ENCODE data around the gene TBPL2.

The TBPL2 gene

DNA sequence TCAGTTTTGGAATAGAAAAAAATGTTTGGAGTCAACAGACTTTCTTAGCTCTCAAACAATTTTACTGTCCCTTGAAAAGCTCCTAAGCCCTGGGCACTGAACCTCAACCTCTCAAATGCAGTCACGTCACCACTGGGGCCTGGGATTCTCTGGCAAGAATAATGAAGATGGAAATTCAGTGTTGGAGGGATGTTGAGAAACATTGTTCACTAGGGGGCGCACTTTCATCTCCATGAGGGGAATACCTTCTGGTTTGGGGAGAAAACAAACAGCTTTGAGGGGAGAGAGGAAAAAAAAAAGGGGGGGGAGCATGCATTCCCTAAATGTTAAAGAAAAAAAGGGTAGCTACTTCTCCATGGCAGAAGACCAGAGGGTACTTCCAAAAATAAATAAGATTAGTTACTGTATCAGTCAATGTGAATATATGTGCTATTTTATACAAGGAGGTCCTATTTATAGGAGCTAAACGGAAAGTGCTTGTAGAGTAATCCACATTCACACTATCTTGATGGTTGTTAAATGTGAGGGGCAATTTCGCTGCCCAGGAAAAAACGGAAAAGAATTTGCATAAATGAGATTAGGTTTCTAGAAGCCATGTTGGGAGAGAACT lies 5.8 kb upstream of the TBPL2 start:
- no peaks in the 10 kb centered on the region for H3K27me3 ChIP-seq (ENCODE audit: control insufficient read depth, insufficient read depth, low read length)
- no peaks in the 10 kb centered on the region for H3K36me3 ChIP-seq (ENCODE audit: control insufficient read depth, insufficient read depth, low read length)
- DNase-seq (ENCODE audit: low read depth, low spot score), result peak; percentile 84
- no peaks in the 10 kb centered on the region for H3K4me1 ChIP-seq (ENCODE audit: control insufficient read depth, insufficient read depth, low read length)
- H3K27ac ChIP-seq (ENCODE audit: low read length), result no peak overlapping the region
- no peaks in the 10 kb centered on the region for H3K9me3 ChIP-seq (ENCODE audit: control insufficient read depth, insufficient read depth, low read length)
- WGBS (ENCODE audit: insufficient coverage, insufficient read length), result no CpG with 5 or more reads among the region's 5 CpGs
- no peak overlapping the region for H3K4me3 ChIP-seq (ENCODE audit: low read length)

GRCh38 chr14:55441286-55441685 lies 870 bp upstream of the TBPL2 start:
- H3K27me3 ChIP-seq (ENCODE audit: control insufficient read depth, insufficient read depth, low read length), result no peaks in the 10 kb centered on the region
- H3K9me3 ChIP-seq (ENCODE audit: control insufficient read depth, insufficient read depth, low read length), result no peaks in the 10 kb centered on the region
- H3K4me3 ChIP-seq (ENCODE audit: low read length), result no peak overlapping the region
- no peak for DNase-seq (ENCODE audit: low read depth, low spot score)
- no peaks in the 10 kb centered on the region for H3K36me3 ChIP-seq (ENCODE audit: control insufficient read depth, insufficient read depth, low read length)
- no peaks in the 10 kb centered on the region for H3K4me1 ChIP-seq (ENCODE audit: control insufficient read depth, insufficient read depth, low read length)
- no CpG with 5 or more reads among the region's 9 CpGs for WGBS (ENCODE audit: insufficient coverage, insufficient read length)
- no peak overlapping the region for H3K27ac ChIP-seq (ENCODE audit: low read length)

GRCh38 chr14:55438066-55438683 lies 2.2 kb downstream of the TBPL2 start:
- no peaks in the 10 kb centered on the region for H3K4me1 ChIP-seq (ENCODE audit: control insufficient read depth, insufficient read depth, low read length)
- WGBS (ENCODE audit: insufficient coverage, insufficient read length), result no CpG with 5 or more reads among the region's 10 CpGs
- H3K36me3 ChIP-seq (ENCODE audit: control insufficient read depth, insufficient read depth, low read length), result no peaks in the 10 kb centered on the region
- no peaks in the 10 kb centered on the region for H3K9me3 ChIP-seq (ENCODE audit: control insufficient read depth, insufficient read depth, low read length)
- no peak for DNase-seq (ENCODE audit: low read depth, low spot score)
- H3K27me3 ChIP-seq (ENCODE audit: control insufficient read depth, insufficient read depth, low read length), result no peaks in the 10 kb centered on the region
- no peak overlapping the region for H3K4me3 ChIP-seq (ENCODE audit: low read length)
- no peak overlapping the region for H3K27ac ChIP-seq (ENCODE audit: low read length)

- Histone ChIP-seq H3K4me3 (ENCODE audit: low read length) (no peak overlapping the region), H3K27ac (ENCODE audit: low read length) (no peak overlapping the region), H3K27me3 (ENCODE audit: control insufficient read depth, insufficient read depth, low read length) (no peaks in the 10 kb centered on the region), H3K9me3 (ENCODE audit: control insufficient read depth, insufficient read depth, low read length) (no peaks in the 10 kb centered on the region), H3K4me1 (ENCODE audit: control insufficient read depth, insufficient read depth, low read length) (no peaks in the 10 kb centered on the region), H3K36me3 (ENCODE audit: control insufficient read depth, insufficient read depth, low read length) (no peaks in the 10 kb centered on the region)
- no peak for DNase-seq (ENCODE audit: low read depth, low spot score)
- WGBS (ENCODE audit: insufficient coverage, insufficient read length), result no CpG with 5 or more reads among the region's 4 CpGs
These were observed 3.5 kb downstream of the TBPL2 start for GRCh38 chr14:55436931-55437330.

GRCh38 chr14:55436519-55436918 lies 3.9 kb downstream of the TBPL2 start:
- no peaks in the 10 kb centered on the region for H3K36me3 ChIP-seq (ENCODE audit: control insufficient read depth, insufficient read depth, low read length)
- WGBS (ENCODE audit: insufficient coverage, insufficient read length), result no CpG with 5 or more reads among the region's 4 CpGs

GRCh38 chr14:55434805-55435174 lies 5.6 kb downstream of the TBPL2 start:
- H3K9me3 ChIP-seq (ENCODE audit: control insufficient read depth, insufficient read depth, low read length), result no peaks in the 10 kb centered on the region
- H3K27me3 ChIP-seq (ENCODE audit: control insufficient read depth, insufficient read depth, low read length), result no peaks in the 10 kb centered on the region
- no peak overlapping the region for H3K27ac ChIP-seq (ENCODE audit: low read length)
- no CpG with 5 or more reads among the region's 3 CpGs for WGBS (ENCODE audit: insufficient coverage, insufficient read length)
- peaks cover 1% of the 10 kb centered on the region; the same call in 1 of the 2 replicates for H3K4me1 ChIP-seq (ENCODE audit: control insufficient read depth, insufficient read depth, low read length)
- H3K4me3 ChIP-seq (ENCODE audit: low read length), result no peak overlapping the region
- H3K36me3 ChIP-seq (ENCODE audit: control insufficient read depth, insufficient read depth, low read length), result no peaks in the 10 kb centered on the region
- DNase-seq (ENCODE audit: low read depth, low spot score), result no peak

More at GRCh38 chr14:55436519-55436918, 3.9 kb downstream of the TBPL2 start:
- Histone ChIP-seq H3K4me1 (ENCODE audit: control insufficient read depth, insufficient read depth, low read length) (no peaks in the 10 kb centered on the region), H3K27me3 (ENCODE audit: control insufficient read depth, insufficient read depth, low read length) (no peaks in the 10 kb centered on the region), H3K27ac (ENCODE audit: low read length) (no peak overlapping the region), H3K4me3 (ENCODE audit: low read length) (no peak overlapping the region), H3K9me3 (ENCODE audit: control insufficient read depth, insufficient read depth, low read length) (no peaks in the 10 kb centered on the region)
- no peak for DNase-seq (ENCODE audit: low read depth, low spot score)

DNA sequence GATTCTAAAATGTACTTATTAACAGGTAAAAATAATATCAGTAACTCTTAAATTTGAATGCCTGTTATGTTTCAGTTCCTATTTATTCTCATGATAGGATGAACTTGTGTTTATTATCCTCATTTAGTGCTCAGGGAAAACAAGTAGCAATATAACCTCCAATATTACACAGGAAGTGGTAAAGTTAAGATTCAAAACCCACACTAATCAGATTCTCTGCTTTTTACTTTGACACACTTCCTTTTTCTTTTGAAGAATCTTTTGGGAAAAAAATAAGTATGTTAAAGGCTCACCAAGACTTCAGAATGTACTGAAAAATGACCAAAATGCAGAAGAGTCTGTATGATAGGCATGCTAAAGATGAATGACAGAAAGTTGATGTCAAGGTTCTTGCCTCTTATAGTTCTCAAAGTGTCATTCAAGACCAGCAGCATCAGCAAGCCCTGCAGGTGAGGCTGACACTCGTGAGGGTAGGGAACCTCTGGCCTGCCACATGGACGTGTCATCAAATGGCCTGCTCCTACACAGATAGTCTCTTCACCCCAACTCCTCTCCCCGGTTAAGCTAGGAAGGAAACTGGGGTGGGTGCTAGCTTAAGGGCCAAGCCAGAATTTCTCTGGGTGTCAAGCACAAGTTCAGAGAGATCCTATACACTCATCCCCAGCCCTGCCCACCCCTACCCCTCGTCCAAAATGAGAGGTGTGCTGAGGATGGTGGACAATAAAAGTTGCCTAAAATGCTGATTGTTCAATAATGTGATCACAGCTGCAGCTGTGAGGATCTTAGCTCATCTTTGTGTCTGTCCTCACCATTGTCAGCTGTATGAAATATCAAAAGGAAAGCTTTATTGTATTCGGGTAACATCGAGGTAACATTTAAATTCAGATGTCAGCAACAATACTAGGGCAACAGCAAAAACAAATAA lies 6.3 kb downstream of the TBPL2 start:
- H3K9me3 ChIP-seq (ENCODE audit: control insufficient read depth, insufficient read depth, low read length), result no peaks in the 10 kb centered on the region
- no peak for DNase-seq (ENCODE audit: low read depth, low spot score)
- no peaks in the 10 kb centered on the region for H3K36me3 ChIP-seq (ENCODE audit: control insufficient read depth, insufficient read depth, low read length)
- H3K4me3 ChIP-seq (ENCODE audit: low read length), result no peak overlapping the region
- H3K27ac ChIP-seq (ENCODE audit: low read length), result no peak overlapping the region
- H3K27me3 ChIP-seq (ENCODE audit: control insufficient read depth, insufficient read depth, low read length), result no peaks in the 10 kb centered on the region
- WGBS (ENCODE audit: insufficient coverage, insufficient read length), result no CpG with 5 or more reads among the region's 6 CpGs
- peaks cover 2% of the 10 kb centered on the region; the same call in 1 of the 2 replicates for H3K4me1 ChIP-seq (ENCODE audit: control insufficient read depth, insufficient read depth, low read length)

GRCh38 chr14:55432628-55433027 lies 7.8 kb downstream of the TBPL2 start:
- Histone ChIP-seq H3K4me3 (ENCODE audit: low read length) (no peak overlapping the region), H3K9me3 (ENCODE audit: control insufficient read depth, insufficient read depth, low read length) (no peaks in the 10 kb centered on the region), H3K27ac (ENCODE audit: low read length) (no peak overlapping the region), H3K36me3 (ENCODE audit: control insufficient read depth, insufficient read depth, low read length) (no peaks in the 10 kb centered on the region), H3K27me3 (ENCODE audit: control insufficient read depth, insufficient read depth, low read length) (no peaks in the 10 kb centered on the region), H3K4me1 (ENCODE audit: control insufficient read depth, insufficient read depth, low read length) (peaks cover 2% of the 10 kb centered on the region; the same call in 1 of the 2 replicates)
- no CpG with 5 or more reads among the region's 3 CpGs for WGBS (ENCODE audit: insufficient coverage, insufficient read length)
- DNase-seq (ENCODE audit: low read depth, low spot score), result no peak

GRCh38 chr14:55430024-55430690 lies 10.3 kb downstream of the TBPL2 start:
- WGBS (ENCODE audit: insufficient coverage, insufficient read length), result no CpG with 5 or more reads among the region's 1 CpG
- Histone ChIP-seq H3K27ac (ENCODE audit: low read length) (no peak overlapping the region), H3K4me3 (ENCODE audit: low read length) (no peak overlapping the region), H3K9me3 (ENCODE audit: control insufficient read depth, insufficient read depth, low read length) (no peaks in the 10 kb centered on the region), H3K36me3 (ENCODE audit: control insufficient read depth, insufficient read depth, low read length) (no peaks in the 10 kb centered on the region), H3K4me1 (ENCODE audit: control insufficient read depth, insufficient read depth, low read length) (peaks cover 2% of the 10 kb centered on the region; the same call in 1 of the 2 replicates), H3K27me3 (ENCODE audit: control insufficient read depth, insufficient read depth, low read length) (no peaks in the 10 kb centered on the region)
- no peak for DNase-seq (ENCODE audit: low read depth, low spot score)

- no peak for DNase-seq (ENCODE audit: low read depth, low spot score)
- WGBS (ENCODE audit: insufficient coverage, insufficient read length), result no CpG with 5 or more reads among the region's 7 CpGs
- H3K4me1 ChIP-seq (ENCODE audit: control insufficient read depth, insufficient read depth, low read length), result peaks cover 2% of the 10 kb centered on the region; the same call in 1 of the 2 replicates
- no peaks in the 10 kb centered on the region for H3K27me3 ChIP-seq (ENCODE audit: control insufficient read depth, insufficient read depth, low read length)
- no peak overlapping the region for H3K4me3 ChIP-seq (ENCODE audit: low read length)
- H3K27ac ChIP-seq (ENCODE audit: low read length), result no peak overlapping the region
- no peaks in the 10 kb centered on the region for H3K36me3 ChIP-seq (ENCODE audit: control insufficient read depth, insufficient read depth, low read length)
- H3K9me3 ChIP-seq (ENCODE audit: control insufficient read depth, insufficient read depth, low read length), result no peaks in the 10 kb centered on the region
These were observed 13.0 kb downstream of the TBPL2 start for GRCh38 chr14:55427439-55427838.

Data from iPS DF 6.9 (cell line).